ENCODE measurements around the gene GBA3. TPM values are rescaled to one million over a fixed set of nuclear protein-coding genes. Genes with fewer than 3 reads are reported as not detected.

The GBA3 gene
- total RNA-seq, 4 donors from 2014 or later = not detected

DNA sequence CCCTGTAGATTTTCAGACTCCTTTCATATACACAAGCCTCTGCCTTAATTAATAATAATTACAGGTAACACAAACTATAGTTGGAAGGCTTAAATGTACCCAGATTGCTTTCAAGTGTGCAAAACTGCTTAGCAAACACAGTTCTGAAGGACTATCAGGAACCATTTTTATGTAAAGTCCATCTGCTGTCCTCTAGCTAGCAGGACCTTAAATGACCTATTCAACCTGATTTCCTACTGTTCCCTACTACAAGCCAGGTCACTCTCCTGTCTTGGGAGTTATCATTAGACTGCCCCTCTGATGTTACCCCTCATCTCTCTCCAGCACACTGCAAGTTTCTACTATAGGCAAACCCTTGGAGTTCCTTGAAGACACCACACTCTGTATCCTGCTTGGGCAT lies 157.3 kb downstream of the GBA3 start:
- no peak overlapping the region for H3K4me3 ChIP-seq
- H3K27me3 ChIP-seq = no peaks in the 10 kb centered on the region
- H3K36me3 ChIP-seq = no peaks in the 10 kb centered on the region
- H3K27ac ChIP-seq = no peak overlapping the region
- no peak for DNase-seq (ENCODE audit: low spot score in 2 of 2)
- H3K9me3 ChIP-seq = peaks cover 0 to 6% (median 0%) of the 10 kb centered on the region in 4 donors
- no peak for TF ChIP-seq POLR2A (IDR thresholded peaks at IDR 0.05)
- no peaks in the 10 kb centered on the region for H3K4me1 ChIP-seq

DNA sequence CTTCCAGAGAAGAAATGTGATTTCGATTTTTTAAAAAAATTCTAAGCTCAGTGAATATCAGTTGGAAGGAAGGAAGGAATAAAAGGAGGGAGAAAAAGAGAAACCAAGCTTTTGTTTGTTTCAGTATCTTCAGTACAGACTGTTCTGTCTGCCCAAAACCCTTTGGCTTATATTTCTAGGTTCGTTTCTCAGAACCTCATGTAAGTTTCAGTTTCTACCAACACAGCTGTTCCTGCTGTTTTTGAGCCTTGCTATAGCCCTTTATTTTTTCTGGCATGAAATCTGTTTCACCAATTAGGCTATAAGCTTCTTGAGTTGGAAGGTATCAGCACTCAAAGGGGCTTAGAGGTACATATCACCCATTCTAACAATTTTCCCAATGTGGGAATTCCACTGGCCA lies 157.9 kb downstream of the GBA3 start:
- DNase-seq (ENCODE audit: low spot score in 2 of 2) = no peak
- Histone ChIP-seq H3K4me3 (no peak overlapping the region), H3K36me3 (no peaks in the 10 kb centered on the region), H3K9me3 (peaks cover 0 to 6% (median 0%) of the 10 kb centered on the region in 4 donors), H3K27me3 (no peaks in the 10 kb centered on the region), H3K4me1 (no peaks in the 10 kb centered on the region), H3K27ac (no peak overlapping the region)
- TF ChIP-seq POLR2A (IDR thresholded peaks at IDR 0.05) (no peak), EP300 (IDR thresholded peaks at IDR 0.05) (no peak)
- TF ChIP-seq, protein P1, sequence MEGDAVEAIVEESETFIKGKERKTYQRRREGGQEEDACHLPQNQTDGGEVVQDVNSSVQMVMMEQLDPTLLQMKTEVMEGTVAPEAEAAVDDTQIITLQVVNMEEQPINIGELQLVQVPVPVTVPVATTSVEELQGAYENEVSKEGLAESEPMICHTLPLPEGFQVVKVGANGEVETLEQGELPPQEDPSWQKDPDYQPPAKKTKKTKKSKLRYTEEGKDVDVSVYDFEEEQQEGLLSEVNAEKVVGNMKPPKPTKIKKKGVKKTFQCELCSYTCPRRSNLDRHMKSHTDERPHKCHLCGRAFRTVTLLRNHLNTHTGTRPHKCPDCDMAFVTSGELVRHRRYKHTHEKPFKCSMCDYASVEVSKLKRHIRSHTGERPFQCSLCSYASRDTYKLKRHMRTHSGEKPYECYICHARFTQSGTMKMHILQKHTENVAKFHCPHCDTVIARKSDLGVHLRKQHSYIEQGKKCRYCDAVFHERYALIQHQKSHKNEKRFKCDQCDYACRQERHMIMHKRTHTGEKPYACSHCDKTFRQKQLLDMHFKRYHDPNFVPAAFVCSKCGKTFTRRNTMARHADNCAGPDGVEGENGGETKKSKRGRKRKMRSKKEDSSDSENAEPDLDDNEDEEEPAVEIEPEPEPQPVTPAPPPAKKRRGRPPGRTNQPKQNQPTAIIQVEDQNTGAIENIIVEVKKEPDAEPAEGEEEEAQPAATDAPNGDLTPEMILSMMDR (IDR thresholded peaks at IDR 0.05) = no peak
- 47 to 48% methylated on average over 2 of the region's 2 CpGs for WGBS, 2 donors

DNA sequence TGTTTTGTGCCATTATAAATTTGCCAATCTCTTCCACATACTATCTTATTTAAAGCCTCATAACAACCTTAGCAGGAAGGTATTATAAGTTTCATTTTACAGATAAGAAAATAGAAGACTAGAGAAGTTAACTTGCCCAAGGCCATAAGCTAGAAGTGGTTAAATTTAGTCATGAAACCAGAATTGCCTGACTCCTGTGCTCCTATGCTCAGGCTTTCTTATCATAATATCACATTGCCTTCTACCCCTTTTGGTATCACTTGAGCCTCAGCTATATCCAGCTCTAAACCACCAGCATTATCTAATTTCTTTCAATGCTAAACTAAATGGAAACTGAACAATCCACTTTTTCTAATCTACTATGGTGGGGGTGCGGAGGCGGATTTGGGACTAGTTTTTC lies 164.7 kb downstream of the GBA3 start:
- Histone ChIP-seq H3K27ac (no peak overlapping the region), H3K36me3 (no peaks in the 10 kb centered on the region), H3K27me3 (no peaks in the 10 kb centered on the region), H3K9me3 (peaks cover 0 to 6% (median 0%) of the 10 kb centered on the region in 4 donors), H3K4me3 (no peak overlapping the region), H3K4me1 (no peaks in the 10 kb centered on the region)
- TF ChIP-seq POLR2A (IDR thresholded peaks at IDR 0.05) (no peak), EP300 (IDR thresholded peaks at IDR 0.05) (no peak)
- TF ChIP-seq, protein P1 (IDR thresholded peaks at IDR 0.05) = no peak
- no peak for DNase-seq (ENCODE audit: low spot score in 2 of 2)
- 92% methylated on average over 2 of the region's 2 CpGs for WGBS, 2 donors

DNA sequence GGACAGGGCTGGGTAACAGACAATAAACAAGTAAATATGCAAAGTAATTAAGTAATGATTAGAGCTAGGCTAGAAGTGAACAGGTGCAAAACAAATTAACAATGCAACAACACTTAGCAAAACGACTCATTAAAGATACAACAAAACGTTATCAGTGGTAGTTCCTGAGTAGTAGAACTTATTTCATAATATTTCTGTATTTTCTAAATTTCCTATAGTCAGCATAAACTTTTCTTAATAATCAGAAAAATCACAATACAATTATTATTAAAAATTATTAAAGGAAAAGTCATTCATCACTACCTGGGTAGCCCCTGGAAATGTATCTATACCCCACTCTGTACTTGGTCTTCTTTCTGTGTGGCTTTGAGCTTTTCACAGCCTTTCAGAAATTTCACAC lies 166.6 kb downstream of the GBA3 start:
- Histone ChIP-seq H3K9me3 (peaks cover 0 to 6% (median 0%) of the 10 kb centered on the region in 4 donors), H3K27me3 (no peaks in the 10 kb centered on the region), H3K4me1 (no peaks in the 10 kb centered on the region), H3K36me3 (no peaks in the 10 kb centered on the region), H3K27ac (no peak overlapping the region), H3K4me3 (no peak overlapping the region)
- TF ChIP-seq POLR2A (IDR thresholded peaks at IDR 0.05) = no peak
- TF ChIP-seq EP300 (IDR thresholded peaks at IDR 0.05) = no peak
- TF ChIP-seq, protein P1 (IDR thresholded peaks at IDR 0.05) = no peak
- WGBS, 2 donors = 70 to 77% methylated on average over 2 of the region's 2 CpGs
- no peak for DNase-seq (ENCODE audit: low spot score in 2 of 2)

Other genes with a start within 250 kb of the GBA3 start
- 10 to 100 TPM; 14.9 to 26.3 (median 20.2) TPM for gene ADGRA3, start 176.9 kb upstream of the GBA3 start, total RNA-seq